Renal cortical epithelial cell (primary cell): ENCODE data around the gene MYL9. TPM values are rescaled to one million over a fixed set of nuclear protein-coding genes. Genes with fewer than 3 reads are reported as not detected.
"Not testable (repeated sequence)": the region's sequence is repeated elsewhere in the genome, so short reads cannot be mapped to it uniquely, and the experiment has no call there.

Experiments
- DNase-seq: peaks from one replicate; pipeline ENCODE4 v3.0.0-alpha.2; 2011; ENCODE audit warnings: low read depth
- total RNA-seq: library from RNA; depleted of rRNA; stranded (reverse); fragments of >200 nt; gene quantifications from 2 replicates; pipeline ENCODE4 v1.2.3, GENCODE V29; 2014

MYL9 gene
- total RNA-seq, 1 donor from 2014 or later: 3.5 TPM

GRCh38 chr20:36548704-36549627, 7.6 kb downstream of the MYL9 start:
- DNase-seq: no peak

GRCh38 chr20:36549628-36549941, 8.3 kb downstream of the MYL9 start:
- DNase-seq: no peak

GRCh38 chr20:36549942-36550789, 8.8 kb downstream of the MYL9 start:
- no peak for DNase-seq

- no peak for DNase-seq
These were observed 9.5 kb downstream of the MYL9 start for GRCh38 chr20:36550790-36551299.

- no peak for DNase-seq
These were observed 13.9 kb downstream of the MYL9 start for GRCh38 chr20:36555248-36555647.

- DNase-seq: no peak
These were observed 21.4 kb downstream of the MYL9 start for GRCh38 chr20:36562724-36563123.

GRCh38 chr20:36563374-36563773, 22.1 kb downstream of the MYL9 start:
- no peak for DNase-seq

- DNase-seq: not testable (repeated sequence)
These were observed 22.9 kb downstream of the MYL9 start for GRCh38 chr20:36564078-36564725.

- DNase-seq: not testable (repeated sequence)
These were observed 23.4 kb downstream of the MYL9 start for GRCh38 chr20:36564726-36565121.

- DNase-seq: no peak
These were observed 24.2 kb downstream of the MYL9 start for GRCh38 chr20:36565520-36565919.

- DNase-seq: no peak
These were observed 28.6 kb downstream of the MYL9 start for GRCh38 chr20:36569847-36570429.

- DNase-seq: no peak
These were observed 30.5 kb downstream of the MYL9 start for GRCh38 chr20:36571564-36572504.

- DNase-seq: peak; percentile 39
These were observed 31.4 kb downstream of the MYL9 start for GRCh38 chr20:36572701-36573102.

- DNase-seq: peak; percentile 55
These were observed 31.9 kb downstream of the MYL9 start, which contains the start of gene TGIF2 for GRCh38 chr20:36573103-36573797. TSS of gene TGIF2 (plus strand) at chr20:36573597. CDS start at chr20:36578775, 5,178 bp downstream.

GRCh38 chr20:36573798-36574365, 32.6 kb downstream of the MYL9 start:
- DNase-seq: no peak

GRCh38 chr20:36574366-36575135, 33.2 kb downstream of the MYL9 start:
- DNase-seq: peak; percentile 18

- no peak for DNase-seq
These were observed 34.7 kb downstream of the MYL9 start for GRCh38 chr20:36576081-36576445.

- no peak for DNase-seq
These were observed 37.2 kb downstream of the MYL9 start for GRCh38 chr20:36578356-36579041.
